B cell (primary cell): ENCODE results near the gene ANK3. TPM values are rescaled to one million over a fixed set of nuclear protein-coding genes. Genes with fewer than 3 reads are reported as not detected.
"Not testable (repeated sequence)": the region's sequence is repeated elsewhere in the genome, so short reads cannot be mapped to it uniquely, and the experiment has no call there.

Source experiments
- ATAC-seq: fragments of 200-7000 bp; cut with Tn5 transposase; one replicate; pipeline ENCODE4 v1.10.0; 2021; ENCODE audit warnings: low read depth, mild to moderate bottlenecking, moderate number of reproducible peaks, moderate library complexity
- CTCF ChIA-PET: fragments of 350-600 bp; sonication (Branson Sonifier 250); formaldehyde crosslinking; loops from one replicate; lab custom pipeline; 2021; ENCODE audit warnings: antibody characterized with exemption, inconsistent platforms; lab: Charles Lee
- POLR2A ChIA-PET: fragments of 350-600 bp; sonication (Branson Sonifier 250); formaldehyde crosslinking; loops from one replicate; lab custom pipeline; 2021; ENCODE audit warnings: antibody characterized with exemption; lab: Charles Lee
- DNase-seq: peaks from one replicate; pipeline ENCODE4 v3.0.0; 2013
- H2AFZ ChIP-seq: 2 replicates; pipeline ENCODE4 v1.6.1; 2012; ENCODE audit warnings: mild to moderate bottlenecking, low read depth, low read length; ENCODE audit not compliant: insufficient read depth, poor library complexity, severe bottlenecking
- H3K27ac ChIP-seq, 2 donors: 1 replicate in 1 of 2; 2 replicates in 1 of 2; pipeline ENCODE4 v1.5.1; 2012 to 2013; ENCODE audit warnings: low read length in 2 of 2, mild to moderate bottlenecking in 2 of 2, moderate library complexity in 1 of 2
- H3K27me3 ChIP-seq, 4 experiments: fragments of 200-600 bp in 1 of 4; sonication (generic) in 1 of 4; replicated peaks in 1 of 4; 1 replicate in 2 of 4; 2 replicates in 2 of 4; pipeline versions ENCODE4 v1.6.1 to v1.7.0; 2013 to 2016; ENCODE audit warnings: low read length in 3 of 4, mild to moderate bottlenecking in 2 of 4, mixed read lengths in 1 of 4, moderate library complexity in 1 of 4; ENCODE audit not compliant: insufficient read depth in 4 of 4, control insufficient read depth in 3 of 4; ENCODE audit errors: control extremely low read depth in 1 of 4
- H3K36me3 ChIP-seq, 2 experiments: replicated peaks in 1 of 2; 1 replicate in 1 of 2; 2 replicates in 1 of 2; pipeline versions ENCODE4 v1.6.1 to v1.7.1; 2013; ENCODE audit warnings: low read length in 1 of 2; ENCODE audit not compliant: insufficient read depth in 2 of 2, control insufficient read depth in 1 of 2; ENCODE audit errors: control extremely low read depth in 1 of 2, extremely low read depth in 1 of 2
- H3K4me1 ChIP-seq, 2 donors: fragments of 200-600 bp in 1 of 2; sonication (generic) in 1 of 2; 1 replicate in 1 of 2; 2 replicates in 1 of 2; pipeline versions ENCODE4 v1.5.1 to v1.6.1; 2013 to 2017; ENCODE audit warnings: low read length in 2 of 2; ENCODE audit not compliant: control insufficient read depth in 2 of 2, insufficient read depth in 2 of 2
- H3K4me2 ChIP-seq: replicated peaks from 2 replicates; pipeline ENCODE3; 2012; ENCODE audit warnings: mild to moderate bottlenecking, low read depth, low read length; ENCODE audit not compliant: poor library complexity, severe bottlenecking
- H3K4me3 ChIP-seq, 5 experiments: fragments of 200-600 bp in 1 of 5; sonication (generic) in 1 of 5; 1 replicate in 3 of 5; 2 replicates in 2 of 5; pipeline versions ENCODE4 v1.5.1 to v1.7.0; 2011 to 2016; ENCODE audit warnings: low read length in 4 of 5, mild to moderate bottlenecking in 4 of 5, low read depth in 2 of 5, control low read depth in 1 of 5, moderate library complexity in 1 of 5; ENCODE audit not compliant: insufficient read depth in 1 of 5; ENCODE audit errors: control extremely low read depth in 1 of 5, extremely low read depth in 1 of 5
- H3K79me2 ChIP-seq: fragments of 200-600 bp; sonication (generic); one replicate; pipeline ENCODE4 v1.6.0; 2016; ENCODE audit warnings: low read length; ENCODE audit not compliant: control insufficient read depth, insufficient read depth
- H3K9ac ChIP-seq: fragments of 200-600 bp; sonication (generic); 2 replicates; pipeline ENCODE4 v1.6.1; 2017; ENCODE audit warnings: mild to moderate bottlenecking, low read length, moderate library complexity
- H3K9me3 ChIP-seq, 3 donors: one replicate each; pipeline versions ENCODE4 v1.6.1 to v1.7.1; 2013; ENCODE audit warnings: low read length in 2 of 3; ENCODE audit not compliant: control insufficient read depth in 2 of 3, insufficient read depth in 1 of 3; ENCODE audit errors: control extremely low read depth in 1 of 3
- H4K20me1 ChIP-seq: 2 replicates; pipeline ENCODE4 v1.6.0; 2012; ENCODE audit warnings: mild to moderate bottlenecking, low read length; ENCODE audit not compliant: insufficient read depth, control insufficient read depth, poor library complexity, severe bottlenecking
- H3K27ac Mint-ChIP-seq: one replicate; pipeline ENCODE4 v1.8.0; 2021; ENCODE audit warnings: mixed read lengths
- H3K27me3 Mint-ChIP-seq: one replicate; pipeline ENCODE4 v1.8.0; 2021; ENCODE audit warnings: mixed read lengths
- H3K4me1 Mint-ChIP-seq: one replicate; pipeline ENCODE4 v1.8.0; 2021; ENCODE audit warnings: mixed read lengths
- H3K4me3 Mint-ChIP-seq: one replicate; pipeline ENCODE4 v1.8.0; 2021; ENCODE audit warnings: mixed read lengths
- H3K9me3 Mint-ChIP-seq: one replicate; pipeline ENCODE4 v1.8.0; 2022; ENCODE audit warnings: mixed read lengths; ENCODE audit not compliant: insufficient read depth
- EZH2 ChIP-seq: IDR thresholded peaks from 2 replicates; pipeline ENCODE4 v1.6.1; 2012; ENCODE audit warnings: borderline replicate concordance, low read depth, mild to moderate bottlenecking, moderate library complexity, low read length; ENCODE audit not compliant: insufficient read depth, poor library complexity, severe bottlenecking
- WGBS: methylation state at CpG from one replicate; pipeline ENCODE4 v1.1.5; 2013; ENCODE audit warnings: missing lambda C conversion rate; ENCODE audit not compliant: insufficient coverage; 5-methylcytosine and 5-hydroxymethylcytosine counted together
- intact Hi-C: fragments of 100-400 bp; cut with micrococcal nuclease; formaldehyde crosslinking; loops from one replicate; pipeline ENCODE4 v1.10.0; 2022
- polyA plus RNA-seq: library from polyadenylated mRNA; depleted of rRNA; stranded (reverse); fragments of >200 nt; gene quantifications from 2 replicates; pipeline ENCODE4 v1.2.3, GENCODE V29; 2012
- total RNA-seq, 2 donors: library from RNA; stranded (reverse); fragments of 120-200 nt in 1 of 2; gene quantifications; 1 replicate in 1 of 2; 2 replicates in 1 of 2; pipeline versions ENCODE4 v1.2.3 to v1.2.4, GENCODE V29; 2013 to 2022
- TF ChIP-seq, protein P1 (sequence below): fragments of 200-600 bp; IDR thresholded peaks from one replicate; pipeline ENCODE4 v1.8.0; 2022; ENCODE audit warnings: antibody characterized with exemption, mild to moderate bottlenecking

The ANK3 gene
- total and polyA plus RNA-seq, 2 donors (not counting 1 experiment from before 2014, with no cell fraction given) = 4.9 to 21.6 TPM

DNA sequence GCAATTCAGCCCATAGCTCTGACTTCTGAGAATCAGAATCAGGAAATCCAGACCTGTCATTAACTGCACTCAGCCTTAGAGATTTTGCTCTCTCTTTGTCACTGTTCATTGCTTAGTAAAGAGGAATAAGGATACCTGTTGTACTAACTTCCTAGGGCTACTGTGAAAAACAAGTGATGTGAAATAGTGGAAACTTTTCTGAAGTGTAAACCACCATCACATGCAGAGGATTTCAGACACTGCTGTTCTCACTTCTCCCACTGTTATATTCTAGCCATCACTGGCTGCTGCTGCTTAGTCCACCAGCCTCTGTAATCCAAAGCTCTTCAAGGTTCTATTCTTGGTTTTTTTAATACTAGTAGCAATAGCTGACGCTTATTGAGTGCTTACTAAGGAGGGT, 353.7 kb downstream of the ANK3 start:
- CTCF ChIA-PET = interaction anchor here (0.8 to 4.1 kb wide), 8 partner anchors 128 to 413 kb away, joined by 3 to 35 read pairs (median 4); no protein-coding TSS in a partner anchor
- H3K27me3 ChIP-seq = no peaks in the 10 kb centered on the region
- ATAC-seq (no peak), DNase-seq (no peak)
- no peak overlapping the region for H3K27ac ChIP-seq
- intact Hi-C loops = no loop called here
- TF ChIP-seq EZH2 = no peak
- TF ChIP-seq, protein P1, sequence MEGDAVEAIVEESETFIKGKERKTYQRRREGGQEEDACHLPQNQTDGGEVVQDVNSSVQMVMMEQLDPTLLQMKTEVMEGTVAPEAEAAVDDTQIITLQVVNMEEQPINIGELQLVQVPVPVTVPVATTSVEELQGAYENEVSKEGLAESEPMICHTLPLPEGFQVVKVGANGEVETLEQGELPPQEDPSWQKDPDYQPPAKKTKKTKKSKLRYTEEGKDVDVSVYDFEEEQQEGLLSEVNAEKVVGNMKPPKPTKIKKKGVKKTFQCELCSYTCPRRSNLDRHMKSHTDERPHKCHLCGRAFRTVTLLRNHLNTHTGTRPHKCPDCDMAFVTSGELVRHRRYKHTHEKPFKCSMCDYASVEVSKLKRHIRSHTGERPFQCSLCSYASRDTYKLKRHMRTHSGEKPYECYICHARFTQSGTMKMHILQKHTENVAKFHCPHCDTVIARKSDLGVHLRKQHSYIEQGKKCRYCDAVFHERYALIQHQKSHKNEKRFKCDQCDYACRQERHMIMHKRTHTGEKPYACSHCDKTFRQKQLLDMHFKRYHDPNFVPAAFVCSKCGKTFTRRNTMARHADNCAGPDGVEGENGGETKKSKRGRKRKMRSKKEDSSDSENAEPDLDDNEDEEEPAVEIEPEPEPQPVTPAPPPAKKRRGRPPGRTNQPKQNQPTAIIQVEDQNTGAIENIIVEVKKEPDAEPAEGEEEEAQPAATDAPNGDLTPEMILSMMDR = no peak
- no peaks in the 10 kb centered on the region for H3K9me3 Mint-ChIP-seq
- H3K9ac ChIP-seq = no peak overlapping the region
- POLR2A ChIA-PET = no interaction called here
- no CpG with 5 or more reads among the region's 1 CpG for WGBS
- H3K4me1 ChIP-seq = peaks cover 6 to 7% of the 10 kb centered on the region in 2 donors
- H4K20me1 ChIP-seq = no peaks in the 10 kb centered on the region
- no peak overlapping the region for H3K4me3 ChIP-seq
- no peak overlapping the region for H2AFZ ChIP-seq
- no peaks in the 10 kb centered on the region for H3K36me3 ChIP-seq
- H3K4me2 ChIP-seq = no peak overlapping the region
- no peaks in the 10 kb centered on the region for H3K27me3 Mint-ChIP-seq
- H3K4me3 Mint-ChIP-seq = no peak overlapping the region
- no peaks in the 10 kb centered on the region for H3K79me2 ChIP-seq
- H3K9me3 ChIP-seq = no peaks in the 10 kb centered on the region
- H3K27ac Mint-ChIP-seq = no peak overlapping the region
- peaks cover 10% of the 10 kb centered on the region for H3K4me1 Mint-ChIP-seq

DNA sequence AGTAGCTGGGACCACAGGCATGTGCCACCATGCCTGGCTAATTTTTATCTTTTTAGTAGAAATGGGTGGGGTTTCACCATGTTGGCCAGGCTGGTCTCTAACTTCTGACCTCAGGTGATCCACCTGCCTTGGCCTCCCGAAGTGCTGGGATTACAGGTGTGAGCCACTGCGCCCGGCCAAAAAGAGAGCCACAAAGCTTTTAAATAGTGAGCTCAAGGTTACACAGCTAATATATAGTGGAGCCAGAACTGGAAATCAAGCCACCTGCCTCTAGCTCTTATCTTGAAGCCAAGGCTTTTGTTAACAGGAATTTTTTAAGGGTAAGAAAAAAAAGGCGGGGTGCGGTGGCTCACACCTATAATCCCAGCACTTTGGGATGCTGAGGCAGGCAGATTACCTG, 354.3 kb downstream of the ANK3 start:
- CTCF ChIA-PET = interaction anchor here (0.8 to 4.1 kb wide), 8 partner anchors 128 to 412 kb away, joined by 3 to 35 read pairs (median 4); no protein-coding TSS in a partner anchor

More for the DNA sequence above, 354.3 kb downstream of the ANK3 start:
- H3K9ac ChIP-seq, ATAC-seq, POLR2A ChIA-PET, H3K36me3 ChIP-seq, intact Hi-C loops, H3K27me3 ChIP-seq, H4K20me1 ChIP-seq, DNase-seq, H3K79me2 ChIP-seq, H3K4me1 ChIP-seq, H3K4me3 Mint-ChIP-seq, H3K27me3 Mint-ChIP-seq, H3K4me2 ChIP-seq, H3K27ac ChIP-seq, H3K9me3 Mint-ChIP-seq, H3K9me3 ChIP-seq, H3K27ac Mint-ChIP-seq, H2AFZ ChIP-seq, H3K4me3 ChIP-seq: not testable (repeated sequence)
- peaks cover 10% of the 10 kb centered on the region for H3K4me1 Mint-ChIP-seq
- WGBS = 98% methylated on average over 5 of the region's 5 CpGs
